Loucy (cell line): ENCODE measurements around the gene IZUMO3.

Experiments
- H2AFZ ChIP-seq: fragments of 200-600 bp; sonication (generic); 2 replicates; pipeline ENCODE4 v1.6.0; 2016; ENCODE audit warnings: antibody characterized with exemption, mild to moderate bottlenecking, low read length, moderate library complexity
- H3F3A ChIP-seq: fragments of 200-600 bp; 2 replicates; pipeline ENCODE4 v1.6.0; 2016; ENCODE audit warnings: antibody characterized with exemption, low read depth, mild to moderate bottlenecking
- H3K27me3 ChIP-seq: fragments of 200-600 bp; sonication (generic); 2 replicates; pipeline ENCODE4 v1.6.1; 2014; ENCODE audit warnings: low read length, mild to moderate bottlenecking; ENCODE audit not compliant: insufficient read depth, poor library complexity, severe bottlenecking
- H3K36me3 ChIP-seq: fragments of 200-600 bp; sonication (generic); 2 replicates; pipeline ENCODE4 v1.6.1; 2016; ENCODE audit warnings: low read length; ENCODE audit not compliant: insufficient read depth
- H3K4me1 ChIP-seq: fragments of 200-600 bp; sonication (generic); 2 replicates; pipeline ENCODE4 v1.5.1; 2014; ENCODE audit warnings: low read length, mild to moderate bottlenecking; ENCODE audit not compliant: insufficient read depth, poor library complexity, severe bottlenecking
- H3K4me2 ChIP-seq: fragments of 200-600 bp; sonication (generic); 2 replicates; pipeline ENCODE4 v1.6.0; 2014; ENCODE audit warnings: antibody characterized with exemption, low read length, low read depth, mild to moderate bottlenecking; ENCODE audit not compliant: poor library complexity, severe bottlenecking
- H3K4me3 ChIP-seq: fragments of 200-600 bp; sonication (generic); 2 replicates; pipeline ENCODE4 v1.5.1; 2014; ENCODE audit warnings: low read length, mild to moderate bottlenecking, mixed read lengths; ENCODE audit not compliant: poor library complexity, severe bottlenecking
- H3K79me2 ChIP-seq: fragments of 200-600 bp; sonication (generic); 2 replicates; pipeline ENCODE4 v1.6.1; 2014; ENCODE audit warnings: low read length; ENCODE audit not compliant: insufficient read depth
- H3K9ac ChIP-seq: fragments of 200-600 bp; sonication (generic); 2 replicates; pipeline ENCODE4 v1.6.0; 2014; ENCODE audit warnings: mild to moderate bottlenecking, low read depth, low read length, moderate library complexity; ENCODE audit not compliant: poor library complexity, severe bottlenecking
- H3K9me2 ChIP-seq: fragments of 200-600 bp; sonication (generic); replicated peaks from 2 replicates; pipeline ENCODE4 v1.6.1; 2016; ENCODE audit warnings: low read depth, low read length, mixed read lengths
- H3K9me3 ChIP-seq: fragments of 200-600 bp; sonication (generic); 2 replicates; pipeline ENCODE4 v1.6.1; 2014; ENCODE audit warnings: mild to moderate bottlenecking, antibody characterized with exemption, low read length, low read depth; ENCODE audit not compliant: insufficient read depth
- H4K20me1 ChIP-seq: fragments of 200-600 bp; sonication (generic); 2 replicates; pipeline ENCODE4 v1.6.0; 2014; ENCODE audit warnings: antibody characterized with exemption, low read length, mild to moderate bottlenecking; ENCODE audit not compliant: insufficient read depth, poor library complexity, severe bottlenecking
- EZH2phosphoT487 ChIP-seq: fragments of 200-600 bp; IDR thresholded peaks from 2 replicates; pipeline ENCODE4 v1.6.1; 2018; ENCODE audit warnings: antibody characterized with exemption, mild to moderate bottlenecking, moderate library complexity, borderline replicate concordance
- TF ChIP-seq, protein P1 (sequence below): fragments of 200-600 bp; sonication (generic); conservative IDR thresholded peaks from 2 replicates; pipeline ENCODE4 v1.5.1; 2014; ENCODE audit warnings: mild to moderate bottlenecking, antibody characterized with exemption, low read length

The IZUMO3 gene

DNA sequence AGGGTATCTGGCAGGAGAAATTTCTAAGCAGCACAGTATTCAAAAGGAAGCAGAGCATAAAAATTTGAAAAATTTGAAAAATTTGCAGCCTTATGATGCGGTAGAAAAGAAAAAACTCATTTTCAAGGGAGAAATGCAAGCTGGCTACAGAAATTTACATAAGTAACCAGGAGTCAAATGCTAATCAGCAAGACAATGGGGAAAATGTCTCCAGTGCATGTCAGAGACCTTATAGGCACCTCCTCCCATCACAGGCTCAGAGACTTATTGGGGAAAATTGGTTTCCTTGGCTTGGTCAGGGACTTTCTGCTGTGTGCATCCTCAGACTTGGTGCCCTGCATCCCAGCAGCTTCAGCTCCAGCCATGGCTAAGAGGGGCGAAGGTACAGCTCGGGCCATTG lies 35.8 kb downstream of the IZUMO3 start:
- no peak overlapping the region for H3K9ac ChIP-seq
- H3K27me3 ChIP-seq = no peaks in the 10 kb centered on the region
- H3K4me3 ChIP-seq = no peak overlapping the region
- H4K20me1 ChIP-seq = no peaks in the 10 kb centered on the region
- no peaks in the 10 kb centered on the region for H3K36me3 ChIP-seq
- TF ChIP-seq, protein P1, sequence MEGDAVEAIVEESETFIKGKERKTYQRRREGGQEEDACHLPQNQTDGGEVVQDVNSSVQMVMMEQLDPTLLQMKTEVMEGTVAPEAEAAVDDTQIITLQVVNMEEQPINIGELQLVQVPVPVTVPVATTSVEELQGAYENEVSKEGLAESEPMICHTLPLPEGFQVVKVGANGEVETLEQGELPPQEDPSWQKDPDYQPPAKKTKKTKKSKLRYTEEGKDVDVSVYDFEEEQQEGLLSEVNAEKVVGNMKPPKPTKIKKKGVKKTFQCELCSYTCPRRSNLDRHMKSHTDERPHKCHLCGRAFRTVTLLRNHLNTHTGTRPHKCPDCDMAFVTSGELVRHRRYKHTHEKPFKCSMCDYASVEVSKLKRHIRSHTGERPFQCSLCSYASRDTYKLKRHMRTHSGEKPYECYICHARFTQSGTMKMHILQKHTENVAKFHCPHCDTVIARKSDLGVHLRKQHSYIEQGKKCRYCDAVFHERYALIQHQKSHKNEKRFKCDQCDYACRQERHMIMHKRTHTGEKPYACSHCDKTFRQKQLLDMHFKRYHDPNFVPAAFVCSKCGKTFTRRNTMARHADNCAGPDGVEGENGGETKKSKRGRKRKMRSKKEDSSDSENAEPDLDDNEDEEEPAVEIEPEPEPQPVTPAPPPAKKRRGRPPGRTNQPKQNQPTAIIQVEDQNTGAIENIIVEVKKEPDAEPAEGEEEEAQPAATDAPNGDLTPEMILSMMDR = no peak
- TF ChIP-seq EZH2phosphoT487 = no peak
- no peaks in the 10 kb centered on the region for H3K9me3 ChIP-seq
- H3F3A ChIP-seq = no peaks in the 10 kb centered on the region
- no peaks in the 10 kb centered on the region for H3K79me2 ChIP-seq
- H3K4me2 ChIP-seq = no peak overlapping the region
- H2AFZ ChIP-seq = no peak overlapping the region
- H3K4me1 ChIP-seq = no peaks in the 10 kb centered on the region
- no peaks in the 10 kb centered on the region for H3K9me2 ChIP-seq

DNA sequence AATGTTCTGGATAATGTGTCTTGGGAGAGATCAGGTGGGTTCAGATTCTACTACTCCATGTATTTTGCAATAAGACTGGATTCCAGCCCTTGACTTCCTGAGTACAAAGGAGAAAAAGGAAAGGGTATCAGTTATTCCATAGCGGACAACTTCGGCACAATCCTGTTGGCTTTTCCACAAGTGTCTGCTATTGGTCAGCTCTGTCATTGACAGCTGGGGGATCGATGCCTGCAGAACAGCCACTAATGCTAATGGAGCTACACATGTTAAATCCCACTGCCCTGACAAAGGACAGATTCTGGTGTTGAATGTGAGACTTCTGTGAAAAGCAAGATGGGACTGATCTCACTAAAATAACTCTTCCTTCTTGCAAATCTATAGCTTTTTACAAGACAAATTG lies 41.2 kb downstream of the IZUMO3 start:
- Histone ChIP-seq H3K79me2 (no peaks in the 10 kb centered on the region), H3F3A (no peaks in the 10 kb centered on the region), H3K9me2 (no peaks in the 10 kb centered on the region), H4K20me1 (no peaks in the 10 kb centered on the region), H3K27me3 (no peaks in the 10 kb centered on the region), H3K36me3 (no peaks in the 10 kb centered on the region), H2AFZ (no peak overlapping the region), H3K4me2 (no peak overlapping the region), H3K4me3 (no peak overlapping the region), H3K9me3 (no peaks in the 10 kb centered on the region), H3K9ac (no peak overlapping the region), H3K4me1 (no peaks in the 10 kb centered on the region)
- TF ChIP-seq EZH2phosphoT487 = no peak
- TF ChIP-seq, protein P1 = no peak

DNA sequence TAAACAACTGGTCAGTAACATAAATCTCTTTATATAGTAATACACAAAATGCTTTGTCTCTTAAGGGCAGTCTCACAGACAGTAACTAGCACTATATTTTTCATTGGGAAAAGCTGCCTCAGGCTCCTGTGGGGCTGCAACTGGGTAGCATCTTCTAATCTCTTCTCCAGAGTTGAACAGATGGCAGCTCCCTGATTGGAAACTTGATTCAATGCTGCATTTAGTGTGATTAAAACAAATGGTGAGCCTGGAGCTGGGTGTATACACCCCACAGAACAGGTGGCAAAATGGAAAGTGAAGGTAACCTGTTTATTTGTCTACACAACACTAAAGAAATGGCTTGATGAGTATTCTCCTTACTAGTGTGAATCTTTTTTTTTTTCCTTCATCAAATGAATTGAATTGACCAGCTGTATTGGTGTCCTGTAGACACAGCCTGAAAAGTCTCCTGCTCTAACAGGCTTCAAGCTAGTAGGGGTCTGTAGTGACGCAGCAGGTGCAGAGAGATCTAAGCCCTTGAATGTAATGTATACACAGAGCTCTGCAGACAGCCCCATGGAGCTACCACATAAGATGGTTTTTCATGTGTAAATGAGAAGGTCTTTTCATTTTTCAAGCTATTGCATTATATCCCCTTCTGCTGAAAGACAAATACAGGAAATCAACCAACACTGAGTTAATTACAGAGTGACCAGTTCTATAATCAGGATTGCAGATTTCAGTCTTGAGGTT lies 43.3 kb downstream of the IZUMO3 start:
- Histone ChIP-seq H3K4me2 (no peak overlapping the region), H2AFZ (no peak overlapping the region), H3K36me3 (no peaks in the 10 kb centered on the region), H3K4me3 (no peak overlapping the region), H3K9ac (no peak overlapping the region), H3K27me3 (no peaks in the 10 kb centered on the region), H4K20me1 (no peaks in the 10 kb centered on the region), H3K9me2 (no peaks in the 10 kb centered on the region), H3K9me3 (no peaks in the 10 kb centered on the region), H3K4me1 (no peaks in the 10 kb centered on the region), H3F3A (no peaks in the 10 kb centered on the region), H3K79me2 (no peaks in the 10 kb centered on the region)
- TF ChIP-seq, protein P1 = no peak
- no peak for TF ChIP-seq EZH2phosphoT487
